ENCODE results near the gene PACSIN2. TPM values are rescaled to one million over a fixed set of nuclear protein-coding genes. Genes with fewer than 3 reads are reported as not detected.

PACSIN2 gene
- total and polyA plus RNA-seq, 8 donors, result 45.1 to 109 (median 95.4) TPM

- Histone ChIP-seq H3K4me3 (no peak overlapping the region), H3K4me1 (peaks cover 0 to 6% (median 5%) of the 10 kb centered on the region in 3 donors), H3K36me3 (no peaks in the 10 kb centered on the region), H3K27me3 (no peaks in the 10 kb centered on the region), H3K9me3 (no peaks in the 10 kb centered on the region), H3K27ac (no peak overlapping the region)
- DNase-seq (no peak), ATAC-seq (no peak), FAIRE-seq (no peak)
- TF ChIP-seq CTCF (IDR thresholded peaks at IDR 0.05), result no peak
- 95% methylated on average over 15 of the region's 15 CpGs for WGBS, 2 donors
- intact Hi-C loops (cut with DNase I), result no loop called here
Measured at GRCh38 chr22:43038325-43038724, 23.4 kb upstream of the PACSIN2 start.

GRCh38 chr22:43036282-43036829 lies 21.4 kb upstream of the PACSIN2 start:
- intact Hi-C loops (cut with DNase I), result no loop called here
- WGBS, 2 donors, result 75 to 80% methylated on average over 19 of the region's 19 CpGs
- DNase-seq (no peak), FAIRE-seq (no peak), ATAC-seq (peak in 3 of 4 donors; percentile 19 to 64 (median 52))
- no peaks in the 10 kb centered on the region for H3K9me3 ChIP-seq
- H3K27ac ChIP-seq, result no peak overlapping the region
- H3K36me3 ChIP-seq, result no peaks in the 10 kb centered on the region
- no peaks in the 10 kb centered on the region for H3K27me3 ChIP-seq
- no peak overlapping the region for H3K4me3 ChIP-seq
- no peaks in the 10 kb centered on the region for H3K4me1 ChIP-seq
- TF ChIP-seq CTCF (IDR thresholded peaks at IDR 0.05), result no peak

- 83 to 84% methylated on average over 9 of the region's 9 CpGs for WGBS, 2 donors
- DNase-seq, result no peak
- H3K36me3 ChIP-seq, result no peaks in the 10 kb centered on the region
- intact Hi-C loops (cut with DNase I), result no loop called here
- H3K9me3 ChIP-seq, result no peaks in the 10 kb centered on the region
- no peaks in the 10 kb centered on the region for H3K4me1 ChIP-seq
- no peak for ATAC-seq
- H3K27ac ChIP-seq, result no peak overlapping the region
- H3K27me3 ChIP-seq, result no peaks in the 10 kb centered on the region
- H3K4me3 ChIP-seq, result no peak overlapping the region
- TF ChIP-seq CTCF (IDR thresholded peaks at IDR 0.05), result no peak
- no peak for FAIRE-seq
Measured at GRCh38 chr22:43035250-43035649, 20.3 kb upstream of the PACSIN2 start.

- no peak for TF ChIP-seq CTCF (IDR thresholded peaks at IDR 0.05)
- intact Hi-C loops (cut with DNase I), result no loop called here
- Histone ChIP-seq H3K36me3 (no peaks in the 10 kb centered on the region), H3K9me3 (no peaks in the 10 kb centered on the region), H3K27ac (no peak overlapping the region), H3K27me3 (no peaks in the 10 kb centered on the region), H3K4me3 (no peak overlapping the region), H3K4me1 (no peaks in the 10 kb centered on the region)
- WGBS, 2 donors, result 77 to 92% methylated on average over 3 of the region's 3 CpGs
- no peak for FAIRE-seq
- ATAC-seq, result no peak
- DNase-seq, result no peak
Measured at GRCh38 chr22:43031617-43032016, 16.7 kb upstream of the PACSIN2 start.

GRCh38 chr22:43018615-43019014 lies 3.7 kb upstream of the PACSIN2 start:
- no peak for TF ChIP-seq CTCF (IDR thresholded peaks at IDR 0.05)
- H3K9me3 ChIP-seq, result no peaks in the 10 kb centered on the region
- ATAC-seq (no peak), FAIRE-seq (no peak), DNase-seq (no peak)
- H3K4me3 ChIP-seq, result no peak overlapping the region
- intact Hi-C loops (cut with DNase I), result no loop called here
- 63 to 70% methylated on average over 6 of the region's 6 CpGs for WGBS, 2 donors
- peaks cover 0 to 6% (median 4%) of the 10 kb centered on the region in 3 donors for H3K4me1 ChIP-seq
- no peaks in the 10 kb centered on the region for H3K36me3 ChIP-seq
- no peaks in the 10 kb centered on the region for H3K27me3 ChIP-seq
- H3K27ac ChIP-seq, result no peak overlapping the region

Data from pancreas (tissue), 10 donors.